T follicular helper cell (primary cell): ENCODE data around the gene TNRC6A.
"Not testable (repeated sequence)": the region's sequence is repeated elsewhere in the genome, so short reads cannot be mapped to it uniquely, and the experiment has no call there.

Experiments
- DNase-seq: peaks from one replicate; pipeline ENCODE4 v3.0.0-alpha.2; 2020; ENCODE audit warnings: low read depth

Gene TNRC6A

GRCh38 chr16:24815021-24815420, 85.6 kb downstream of the TNRC6A start:
- DNase-seq = no peak

- no peak for DNase-seq
Observed at GRCh38 chr16:24816688-24817087, 87.2 kb downstream of the TNRC6A start.

GRCh38 chr16:24819462-24820040, 90.1 kb downstream of the TNRC6A start:
- no peak for DNase-seq

- DNase-seq = no peak
Observed at GRCh38 chr16:24820522-24820921, 91.1 kb downstream of the TNRC6A start.

GRCh38 chr16:24821129-24821528, 91.7 kb downstream of the TNRC6A start:
- no peak for DNase-seq

- no peak for DNase-seq
Observed at GRCh38 chr16:24822542-24822941, 93.1 kb downstream of the TNRC6A start.

- no peak for DNase-seq
Observed at GRCh38 chr16:24822974-24823373, 93.5 kb downstream of the TNRC6A start.

- DNase-seq = no peak
Observed at GRCh38 chr16:24825696-24826095, 96.2 kb downstream of the TNRC6A start.

- no peak for DNase-seq
Observed at GRCh38 chr16:24826096-24826690, 96.7 kb downstream of the TNRC6A start.

GRCh38 chr16:24826817-24827566, 97.5 kb downstream of the TNRC6A start:
- DNase-seq = no peak

- DNase-seq = no peak
Observed at GRCh38 chr16:24829153-24829552, 99.7 kb downstream of the TNRC6A start.

GRCh38 chr16:24833352-24833751, 103.9 kb downstream of the TNRC6A start:
- DNase-seq = no peak

- DNase-seq = no peak
Observed at GRCh38 chr16:24834459-24835335, 105.2 kb downstream of the TNRC6A start.

- DNase-seq = no peak
Observed at GRCh38 chr16:24836836-24837235, 107.4 kb downstream of the TNRC6A start.

GRCh38 chr16:24837969-24838368, 108.5 kb downstream of the TNRC6A start:
- no peak for DNase-seq

GRCh38 chr16:24838554-24839266, 109.3 kb downstream of the TNRC6A start:
- no peak for DNase-seq

GRCh38 chr16:24839347-24839972, 110.0 kb downstream of the TNRC6A start:
- no peak for DNase-seq

- no peak for DNase-seq
Observed at GRCh38 chr16:24841291-24841690, 111.8 kb downstream of the TNRC6A start.

- DNase-seq = no peak
Observed at GRCh38 chr16:24844101-24845030, 114.9 kb downstream of the TNRC6A start.

- DNase-seq = not testable (repeated sequence)
Observed at GRCh38 chr16:24845031-24845365, 115.5 kb downstream of the TNRC6A start.
